ENCODE data around the gene SRGAP3.

DNA sequence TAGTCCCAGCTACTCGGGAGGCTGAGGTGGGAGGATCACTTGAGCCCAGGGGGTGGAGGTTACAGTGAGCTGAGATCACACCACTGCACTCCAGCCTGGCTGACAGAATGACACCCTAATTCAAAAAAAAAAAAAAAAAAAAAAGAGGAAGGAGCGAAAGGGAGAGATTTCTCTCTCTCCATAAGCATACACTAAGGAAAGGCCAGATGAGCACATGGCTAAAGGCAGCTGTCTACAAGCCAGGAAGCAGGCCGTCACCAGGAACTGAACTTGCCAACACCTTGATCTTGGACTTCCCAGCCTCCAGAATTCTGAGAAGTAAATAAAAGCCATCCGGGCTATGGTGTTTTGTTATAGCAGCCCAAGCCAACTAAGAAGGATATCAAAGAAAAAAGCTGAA, 7.5 kb downstream of the SRGAP3 start:
- TF ChIP-seq, protein P1, sequence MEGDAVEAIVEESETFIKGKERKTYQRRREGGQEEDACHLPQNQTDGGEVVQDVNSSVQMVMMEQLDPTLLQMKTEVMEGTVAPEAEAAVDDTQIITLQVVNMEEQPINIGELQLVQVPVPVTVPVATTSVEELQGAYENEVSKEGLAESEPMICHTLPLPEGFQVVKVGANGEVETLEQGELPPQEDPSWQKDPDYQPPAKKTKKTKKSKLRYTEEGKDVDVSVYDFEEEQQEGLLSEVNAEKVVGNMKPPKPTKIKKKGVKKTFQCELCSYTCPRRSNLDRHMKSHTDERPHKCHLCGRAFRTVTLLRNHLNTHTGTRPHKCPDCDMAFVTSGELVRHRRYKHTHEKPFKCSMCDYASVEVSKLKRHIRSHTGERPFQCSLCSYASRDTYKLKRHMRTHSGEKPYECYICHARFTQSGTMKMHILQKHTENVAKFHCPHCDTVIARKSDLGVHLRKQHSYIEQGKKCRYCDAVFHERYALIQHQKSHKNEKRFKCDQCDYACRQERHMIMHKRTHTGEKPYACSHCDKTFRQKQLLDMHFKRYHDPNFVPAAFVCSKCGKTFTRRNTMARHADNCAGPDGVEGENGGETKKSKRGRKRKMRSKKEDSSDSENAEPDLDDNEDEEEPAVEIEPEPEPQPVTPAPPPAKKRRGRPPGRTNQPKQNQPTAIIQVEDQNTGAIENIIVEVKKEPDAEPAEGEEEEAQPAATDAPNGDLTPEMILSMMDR (conservative IDR thresholded peaks at IDR 0.05): no peak
- TF ChIP-seq ZFX (IDR thresholded peaks at IDR 0.05): no peak

All from C4-2B (cell line).